ENCODE measurements around the gene CGA.
A peak's percentile ranks its signal among the peaks of the same experiment; 100 is the strongest.
"Not testable (repeated sequence)": the region's sequence is repeated elsewhere in the genome, so short reads cannot be mapped to it uniquely, and the experiment has no call there.

CGA gene

DNA sequence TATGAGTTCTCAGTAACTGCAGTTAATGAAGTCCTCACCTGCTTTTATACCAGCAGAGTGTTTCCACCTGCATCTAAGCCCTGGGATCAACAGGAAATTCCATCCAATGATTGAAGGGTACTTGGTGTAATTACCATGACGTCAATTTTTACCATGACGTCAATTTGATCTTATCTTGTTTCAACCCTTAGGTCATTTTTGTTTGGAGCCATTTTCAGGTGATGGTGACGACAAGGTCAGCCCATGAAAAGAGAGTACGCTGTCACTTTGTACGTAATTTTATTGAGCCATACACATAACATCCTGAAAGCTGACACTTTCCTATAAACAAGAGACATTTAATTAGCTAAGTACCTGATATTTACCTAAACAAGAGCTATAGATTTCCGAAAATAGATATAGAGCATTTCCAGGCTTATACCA is at the start of gene CGA:
Gene CGA (minus strand): TSS at position 20 of the 423 bp plus-strand sequence. CDS start 6,906 bp downstream, outside the sequence.
- peak in 1 of 2 experiments; percentile 8 for DNase-seq

DNA sequence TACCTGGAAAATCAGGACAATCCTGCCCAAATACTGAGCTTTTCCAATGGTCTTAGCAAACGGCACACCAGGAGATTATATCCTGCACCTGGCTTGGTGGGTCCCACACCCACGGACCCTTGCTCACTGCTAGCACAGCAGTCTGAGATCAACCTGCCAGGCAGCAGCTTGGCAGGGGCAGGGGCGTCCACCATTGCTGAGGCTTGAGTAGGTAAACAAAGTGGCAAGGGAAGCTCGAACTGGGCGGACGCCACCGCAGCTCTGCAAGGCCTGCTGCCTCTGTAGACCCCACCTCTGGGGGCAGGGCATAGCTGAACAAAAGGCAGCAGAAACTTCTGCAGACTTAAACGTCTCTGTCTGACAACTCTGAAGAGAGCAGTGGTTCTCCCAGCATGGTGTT is 45.0 kb upstream of the CGA start:
- DNase-seq, result not testable (repeated sequence)

DNA sequence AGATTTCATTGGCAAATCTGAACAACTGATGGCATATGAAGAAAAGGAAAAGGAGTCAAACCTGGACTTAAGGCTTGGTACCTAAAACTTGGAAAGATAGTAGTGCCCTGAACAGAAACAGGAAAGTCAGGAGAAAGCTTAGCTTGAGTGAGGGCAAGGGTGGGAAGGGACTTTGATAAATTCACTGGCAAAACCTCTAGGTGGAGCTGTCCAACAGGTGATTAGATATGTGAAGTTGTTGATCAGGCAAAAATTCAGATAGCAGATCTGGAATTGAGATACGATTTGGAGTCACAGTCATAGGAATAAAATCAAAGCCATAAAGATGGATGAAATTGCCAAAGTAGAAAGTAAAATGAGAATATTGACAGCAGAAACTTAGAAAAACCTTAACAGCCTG is 44.3 kb upstream of the CGA start:
- peak; percentile 38 to 49 for DNase-seq

- DNase-seq, result no peak
These were observed 42.1 kb upstream of the CGA start for GRCh38 chr6:87136963-87137362.

DNA sequence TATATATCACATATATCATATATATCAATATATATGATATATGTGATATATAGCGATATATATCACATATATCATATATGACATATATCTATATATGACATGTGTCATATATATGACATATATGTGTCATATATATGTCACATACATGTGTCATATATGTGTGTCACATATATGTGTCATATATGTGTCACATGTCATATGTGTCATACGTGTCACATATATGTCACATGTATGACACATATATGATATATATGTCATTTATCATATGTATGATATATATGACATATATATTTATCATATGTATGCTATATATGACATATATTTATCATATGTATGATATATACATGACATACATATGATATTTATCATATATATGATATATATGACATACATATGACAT is 32.8 kb upstream of the CGA start:
- no peak for DNase-seq

DNA sequence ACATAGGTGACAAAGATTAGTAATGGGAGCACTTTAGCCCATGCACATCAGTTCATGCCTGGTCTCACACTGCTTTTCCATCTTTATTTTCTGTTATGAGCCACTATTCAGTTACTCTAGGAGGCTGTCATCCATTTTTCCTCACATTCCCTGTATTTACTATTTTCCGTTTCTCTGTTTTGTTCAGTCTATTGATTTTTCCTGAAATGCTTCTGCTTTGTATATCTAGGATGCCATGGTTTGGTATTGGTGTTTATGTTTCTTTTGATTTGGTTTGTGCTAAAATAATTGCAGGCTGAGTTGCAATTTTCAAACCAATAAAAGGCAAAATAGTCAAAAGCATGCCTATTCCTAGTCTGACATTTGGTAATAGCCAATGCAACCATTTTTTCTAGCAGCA is 31.6 kb upstream of the CGA start:
- no peak for DNase-seq

- DNase-seq, result no peak
These were observed 29.2 kb upstream of the CGA start for GRCh38 chr6:87124074-87124473.

- no peak for DNase-seq
These were observed 27.6 kb upstream of the CGA start for GRCh38 chr6:87122477-87122876.

DNA sequence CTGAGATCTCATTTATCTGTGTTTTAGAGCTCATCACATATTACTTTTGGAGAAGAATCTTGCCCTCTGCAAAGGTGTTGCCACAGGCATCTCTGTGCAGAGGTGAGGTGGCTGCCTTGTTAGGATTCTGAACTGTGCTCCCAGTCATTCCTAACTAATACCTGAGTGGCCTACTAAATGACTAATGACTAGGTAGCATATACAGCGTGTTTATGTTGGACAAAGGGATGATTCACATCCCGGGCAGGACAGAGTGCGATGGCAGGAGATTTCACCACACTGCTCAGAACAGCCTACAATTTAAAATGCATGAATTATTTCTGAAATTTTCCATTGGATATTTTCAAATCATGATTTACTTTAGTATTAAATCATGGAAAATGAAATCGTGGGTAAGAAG is 23.1 kb upstream of the CGA start:
- no peak for DNase-seq

DNA sequence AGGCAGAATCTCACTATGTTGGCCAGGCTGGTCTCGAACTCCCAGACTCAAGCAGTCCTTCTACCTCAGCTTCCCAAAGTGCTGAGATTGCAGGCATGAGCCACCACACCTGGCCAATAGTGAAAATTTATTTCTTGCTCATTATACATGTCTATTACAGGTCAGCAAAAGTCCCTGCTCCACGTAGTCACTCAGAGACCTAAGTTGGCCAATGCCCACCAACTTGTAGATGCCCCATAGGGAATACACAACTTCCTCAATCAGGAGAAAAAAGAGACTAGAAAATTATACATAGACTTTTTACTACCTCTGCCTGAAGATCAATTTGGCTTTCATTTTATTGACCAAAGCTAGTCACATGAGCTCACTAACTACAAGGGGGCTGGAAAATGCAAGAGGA is 22.0 kb upstream of the CGA start:
- DNase-seq, result no peak

GRCh38 chr6:87115402-87116135 is 20.7 kb upstream of the CGA start:
- no peak for DNase-seq

DNA sequence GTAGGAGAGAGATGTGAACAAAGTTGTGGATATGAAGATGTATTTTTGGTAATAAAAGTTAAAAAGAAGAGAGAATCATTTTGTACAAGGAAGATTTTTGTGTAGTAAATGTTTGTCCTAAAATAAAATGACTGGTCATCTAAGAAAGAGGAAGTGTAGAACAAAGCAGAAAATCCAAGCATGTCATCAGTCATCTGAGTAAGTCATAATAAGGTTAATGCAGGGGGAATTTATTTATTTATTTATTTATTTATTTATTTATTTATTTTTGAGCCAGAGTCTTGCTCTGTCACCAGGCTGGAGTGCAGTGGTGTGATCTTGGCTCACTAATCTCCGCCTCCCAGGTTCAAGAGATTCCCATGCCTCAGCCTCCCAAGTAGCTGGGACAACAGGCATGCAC is 15.7 kb upstream of the CGA start:
- no peak for DNase-seq

GRCh38 chr6:87105823-87106222 is 10.9 kb upstream of the CGA start:
- DNase-seq, result no peak

DNA sequence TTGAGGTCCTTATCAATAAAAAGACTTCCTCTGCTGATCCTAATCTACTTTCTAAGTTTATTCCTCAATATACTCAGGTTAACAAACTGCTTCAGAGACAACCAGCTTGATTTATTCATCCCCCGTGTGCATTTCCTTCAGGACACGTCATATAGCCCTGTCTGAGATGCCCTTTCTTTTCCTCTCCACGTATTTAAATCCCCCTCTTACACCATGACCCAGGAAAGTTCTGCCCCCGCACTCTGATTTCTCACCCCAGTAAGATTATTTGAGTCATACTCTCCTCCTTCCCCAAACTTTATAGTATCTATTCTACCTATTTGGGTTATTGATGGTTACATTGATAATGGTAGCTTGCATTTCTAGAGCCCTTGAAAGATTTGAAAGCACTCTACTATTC is 9.8 kb upstream of the CGA start:
- no peak for DNase-seq

GRCh38 chr6:87103977-87104601 is 9.2 kb upstream of the CGA start:
- DNase-seq, result no peak

DNA sequence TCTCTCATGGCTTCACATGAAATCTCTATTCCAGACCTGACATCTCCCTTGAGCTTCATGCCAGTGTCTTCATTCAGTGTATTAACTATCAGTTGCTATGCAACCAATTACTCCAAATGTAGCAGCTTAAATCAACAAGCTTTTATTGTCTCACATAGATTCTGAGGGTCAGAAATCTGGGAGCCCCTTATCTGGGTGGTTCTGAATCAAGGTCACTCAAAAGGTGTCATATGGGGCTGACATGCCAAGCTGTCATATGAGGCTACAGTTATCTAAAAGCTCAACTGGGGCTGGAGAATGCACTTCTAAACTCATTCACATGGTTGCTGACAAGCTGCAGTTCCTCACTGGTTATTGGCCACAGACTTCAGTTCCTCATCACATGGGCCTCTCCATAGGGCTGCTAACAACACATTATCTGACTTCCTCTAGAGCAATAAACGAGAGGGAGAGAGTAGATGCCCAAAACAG is 7.3 kb upstream of the CGA start:
- DNase-seq, result peak in 1 of 2 experiments; percentile 31

GRCh38 chr6:87101067-87101466 is 6.2 kb upstream of the CGA start:
- no peak for DNase-seq

DNA sequence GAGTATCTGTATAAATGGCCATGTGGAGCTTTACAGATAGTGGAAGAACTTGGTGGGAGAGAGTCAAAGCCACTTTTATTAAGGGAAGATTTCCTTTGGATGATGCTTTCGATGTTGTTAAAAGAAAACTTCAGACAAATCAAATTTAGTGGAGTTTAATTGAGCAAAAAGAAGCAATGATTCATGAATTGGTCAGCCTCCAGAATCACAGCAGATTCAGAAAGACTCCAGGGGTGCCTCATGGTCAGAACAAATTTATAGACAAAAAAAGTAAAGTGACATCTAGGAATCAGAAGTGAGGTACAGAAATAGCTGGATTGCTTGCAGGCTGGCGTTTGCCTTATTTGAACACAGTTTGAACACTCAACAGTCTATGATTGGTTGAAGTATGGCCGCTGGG is 5.3 kb upstream of the CGA start:
- DNase-seq, result no peak

DNA sequence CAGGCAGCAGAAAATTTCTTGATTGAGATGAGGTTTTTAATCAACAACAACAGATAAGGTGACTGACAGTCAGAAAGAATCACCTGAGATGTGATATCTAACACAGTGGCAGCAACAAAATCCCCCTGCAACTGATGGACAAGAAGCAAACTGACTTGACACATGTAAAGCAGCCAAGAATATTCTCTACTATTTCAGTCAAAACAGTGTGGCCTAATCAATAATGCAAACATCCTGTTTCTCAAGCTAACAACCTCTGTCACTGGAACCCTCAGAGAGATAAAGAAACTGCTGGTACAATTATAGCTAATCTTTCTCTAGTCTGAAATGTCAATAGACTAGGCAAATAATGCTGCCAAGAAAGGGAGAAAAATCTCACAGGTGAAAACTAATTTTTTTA is 4.6 kb upstream of the CGA start:
- DNase-seq, result no peak

DNA sequence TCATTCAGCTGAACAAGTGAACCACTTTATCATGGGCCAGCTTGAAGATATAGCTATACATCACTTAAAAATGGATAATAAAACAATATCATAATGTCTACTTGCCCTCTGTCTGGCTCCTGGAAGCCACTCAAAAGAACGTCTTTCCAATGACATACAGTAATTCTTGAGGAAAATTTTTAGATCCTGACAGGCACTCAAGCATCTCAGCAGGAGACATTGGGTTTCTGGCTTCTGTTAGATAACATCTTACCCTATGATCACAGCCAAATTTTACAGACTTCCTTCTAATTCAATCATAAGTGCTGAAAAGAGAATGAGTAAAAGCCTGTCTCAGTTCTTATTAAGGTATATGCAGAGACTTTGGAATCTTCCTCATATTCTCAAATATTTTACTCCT is 330 bp downstream of the CGA start:
- DNase-seq, result no peak

GRCh38 chr6:87093651-87094050 is 1.3 kb downstream of the CGA start:
- DNase-seq, result no peak

DNA sequence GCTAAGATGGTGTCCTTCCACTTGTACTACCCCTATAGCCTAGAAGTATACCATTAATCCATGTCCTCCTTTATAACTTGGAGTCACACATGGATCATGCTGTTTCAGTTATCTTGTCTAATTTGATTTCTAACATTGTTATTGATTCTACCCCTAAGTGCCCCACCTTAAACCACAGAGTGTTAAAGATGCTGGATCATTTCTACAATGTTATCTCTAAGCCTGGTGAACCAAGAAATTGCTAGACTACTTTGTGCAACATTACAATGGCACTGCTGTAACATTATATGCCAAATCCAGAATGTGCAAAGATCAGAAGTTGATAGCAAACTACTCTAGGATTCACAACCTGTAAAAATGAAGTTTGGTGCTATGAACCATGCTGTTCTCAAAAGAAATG is 1.7 kb downstream of the CGA start:
- DNase-seq, result no peak

GRCh38 chr6:87092435-87092834 is 2.5 kb downstream of the CGA start:
- DNase-seq, result no peak

DNA sequence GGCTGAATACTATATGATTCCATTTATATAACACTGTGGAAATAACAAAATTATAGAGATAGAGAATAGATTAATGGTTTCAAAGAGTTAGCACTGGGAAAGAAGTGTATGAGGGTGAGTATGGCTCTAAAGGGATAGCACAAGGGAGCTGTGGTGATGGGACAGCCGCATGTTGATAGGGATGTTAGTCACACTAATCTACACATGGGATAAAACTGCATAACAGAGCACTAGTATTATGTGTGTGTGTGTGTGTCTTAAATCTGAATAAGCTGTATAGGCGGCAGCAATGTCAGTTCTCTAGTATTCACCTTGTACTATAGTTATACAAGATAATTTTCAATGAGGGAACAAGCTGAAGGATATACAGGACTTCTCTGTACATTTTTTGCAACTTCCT is 5.8 kb downstream of the CGA start:
- no peak for DNase-seq

- no peak for DNase-seq
These were observed 6.8 kb downstream of the CGA start for GRCh38 chr6:87088076-87088475.
